Activated effector memory CD4-positive, alpha-beta T cell treated with anti-CD3 and anti-CD28 coated beads, Interleukin-2, amount 50 U/mL, for 16 hours (primary cell): ENCODE data around the gene OXTR.

ENCODE experiments used
- DNase-seq: peaks from one replicate; pipeline ENCODE4 v3.0.0-alpha.2; 2020

OXTR gene

GRCh38 chr3:8767256-8767666 lies 2.2 kb downstream of the OXTR start:
- no peak for DNase-seq

GRCh38 chr3:8766148-8766547 lies 3.3 kb downstream of the OXTR start:
- DNase-seq, result no peak

DNA sequence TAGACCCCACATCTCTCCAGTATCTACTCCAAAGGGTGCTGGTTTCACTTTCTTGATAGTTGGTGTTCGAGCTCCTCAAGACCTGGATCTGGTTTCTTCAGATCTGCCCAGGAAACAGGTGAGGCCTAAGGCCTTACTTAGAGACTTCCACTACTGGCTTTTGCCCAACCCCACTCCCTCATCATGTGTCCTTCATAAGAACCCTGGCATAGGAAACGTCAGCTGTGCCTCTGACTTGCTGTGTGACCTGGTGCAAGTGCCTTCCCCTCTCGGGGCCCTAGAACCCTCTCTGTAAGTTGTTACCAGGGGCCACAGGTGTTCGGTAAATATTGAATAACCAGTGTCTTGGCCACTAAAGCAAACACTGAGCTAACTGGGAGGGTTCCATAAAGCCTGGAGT lies 3.9 kb downstream of the OXTR start:
- DNase-seq, result no peak

- DNase-seq, result no peak
Observed at GRCh38 chr3:8764528-8764927, 4.9 kb downstream of the OXTR start.

GRCh38 chr3:8762607-8763377 lies 6.6 kb downstream of the OXTR start:
- DNase-seq, result no peak

DNA sequence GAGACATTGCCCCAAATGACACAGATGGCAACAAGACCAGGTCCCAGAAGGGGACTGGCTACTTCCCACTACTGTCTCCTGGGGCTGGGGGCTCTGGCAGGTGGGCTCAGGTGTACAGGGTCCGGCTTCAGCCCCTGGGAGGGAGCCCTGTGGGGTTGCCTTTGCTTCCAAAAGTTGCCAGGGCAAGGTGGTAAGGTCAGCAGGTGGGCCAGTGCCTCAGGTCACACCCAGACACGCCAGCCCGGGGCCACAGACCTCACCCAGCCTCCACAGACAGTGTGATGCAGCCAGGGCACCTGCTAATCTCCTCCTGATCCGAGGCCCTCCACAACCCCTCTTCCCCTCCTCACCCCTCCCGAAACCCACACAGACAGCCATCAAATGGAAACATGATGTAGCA lies 7.5 kb downstream of the OXTR start:
- no peak for DNase-seq

GRCh38 chr3:8760506-8760905 lies 8.9 kb downstream of the OXTR start:
- DNase-seq, result no peak

DNA sequence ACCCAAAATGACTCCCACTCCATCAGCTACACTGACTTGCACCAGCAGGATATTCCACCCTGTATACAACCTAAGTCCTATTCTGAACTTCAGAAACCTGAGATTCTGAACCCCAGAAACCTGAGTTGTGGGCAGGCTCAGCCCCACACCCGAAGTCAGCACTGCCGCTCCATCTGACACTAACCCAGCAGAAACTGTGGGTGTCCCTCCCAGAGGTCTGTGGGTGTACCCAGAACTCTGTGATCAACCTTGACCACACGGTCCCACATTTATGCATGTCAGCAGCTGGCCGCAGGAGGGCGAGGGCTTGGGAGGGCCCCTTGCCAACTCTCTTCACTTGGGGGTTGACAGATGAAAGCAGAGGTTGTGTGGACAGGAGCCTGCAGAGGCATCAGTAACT lies 9.3 kb downstream of the OXTR start:
- DNase-seq, result no peak

DNA sequence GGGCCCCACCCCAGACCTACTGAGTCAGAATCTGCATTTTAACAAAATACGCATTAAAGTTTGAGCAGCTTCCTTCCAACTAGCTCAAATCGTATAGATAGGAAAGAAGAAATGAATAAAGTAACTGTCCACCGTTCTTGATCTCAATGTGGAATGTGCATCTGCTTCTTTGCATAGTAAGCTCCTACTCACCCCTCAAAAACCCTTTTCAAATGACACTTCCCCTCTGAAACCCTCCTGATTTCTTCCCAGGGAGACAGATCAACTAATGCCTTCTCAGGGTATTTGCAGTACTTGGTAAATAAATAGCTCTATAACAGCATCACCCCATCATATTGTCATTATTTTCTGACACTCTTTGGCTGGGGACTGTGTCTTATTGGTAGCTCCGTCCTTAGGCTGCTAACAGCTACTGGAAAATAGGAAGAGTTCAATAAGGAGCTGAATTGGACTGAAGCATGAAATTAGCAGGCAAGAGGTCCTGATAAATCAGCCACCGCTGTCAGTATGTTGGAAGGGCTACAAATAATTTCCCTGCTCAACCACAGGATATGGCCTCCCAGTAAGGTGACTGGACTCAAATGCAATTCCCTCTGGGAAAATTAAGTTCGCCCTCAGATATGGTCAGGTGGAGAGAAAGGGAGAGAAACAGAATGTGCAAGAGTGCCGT lies 10.2 kb downstream of the OXTR start:
- DNase-seq, result no peak

DNA sequence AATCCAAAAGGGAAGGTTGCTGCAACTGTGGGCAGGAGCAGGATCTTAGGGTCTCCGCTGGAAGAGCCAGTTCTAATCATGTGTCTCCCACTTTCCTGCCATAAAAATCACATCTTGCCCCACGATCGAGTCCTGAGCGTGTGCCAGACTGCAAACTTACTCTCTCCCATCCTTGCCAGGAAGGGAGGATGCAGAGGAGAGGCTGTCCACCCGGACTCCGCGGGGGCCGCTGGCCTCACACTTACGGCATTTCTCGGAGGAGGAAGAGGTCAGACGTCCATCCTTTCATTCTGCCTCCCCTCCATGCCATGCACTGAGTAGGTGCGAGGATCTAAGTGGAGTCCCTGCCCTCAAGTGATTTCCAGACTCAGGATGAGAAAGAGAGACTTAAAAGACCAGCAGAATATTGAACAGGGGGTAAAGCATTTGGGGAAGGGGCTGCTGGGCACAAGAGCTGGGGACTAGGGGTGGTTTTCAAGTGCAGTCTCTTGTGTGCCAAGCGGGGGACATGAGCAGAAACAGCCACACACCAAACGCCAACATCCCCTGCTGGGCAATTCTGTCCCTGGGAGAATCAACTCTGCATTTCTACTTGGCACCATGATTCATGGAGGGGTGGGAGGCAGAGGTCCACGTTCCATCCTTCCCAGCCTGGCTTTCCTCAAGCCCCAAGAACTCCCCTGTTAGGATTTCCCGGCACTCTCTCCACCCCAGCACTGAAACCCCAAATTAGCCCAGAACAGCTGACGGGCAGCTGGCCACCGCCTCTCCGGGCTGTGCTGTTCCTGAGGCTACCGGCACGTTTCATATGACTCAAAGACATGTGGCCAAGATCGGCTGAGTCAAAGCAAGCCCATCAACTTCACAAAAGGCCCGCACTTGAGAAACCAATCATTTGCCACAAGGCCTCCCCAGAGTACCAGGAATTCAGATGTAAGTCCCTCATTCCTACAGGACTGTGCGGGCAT lies 11.6 kb downstream of the OXTR start:
- DNase-seq, result no peak

- no peak for DNase-seq
Observed at GRCh38 chr3:8756671-8757070, 12.7 kb downstream of the OXTR start.

DNA sequence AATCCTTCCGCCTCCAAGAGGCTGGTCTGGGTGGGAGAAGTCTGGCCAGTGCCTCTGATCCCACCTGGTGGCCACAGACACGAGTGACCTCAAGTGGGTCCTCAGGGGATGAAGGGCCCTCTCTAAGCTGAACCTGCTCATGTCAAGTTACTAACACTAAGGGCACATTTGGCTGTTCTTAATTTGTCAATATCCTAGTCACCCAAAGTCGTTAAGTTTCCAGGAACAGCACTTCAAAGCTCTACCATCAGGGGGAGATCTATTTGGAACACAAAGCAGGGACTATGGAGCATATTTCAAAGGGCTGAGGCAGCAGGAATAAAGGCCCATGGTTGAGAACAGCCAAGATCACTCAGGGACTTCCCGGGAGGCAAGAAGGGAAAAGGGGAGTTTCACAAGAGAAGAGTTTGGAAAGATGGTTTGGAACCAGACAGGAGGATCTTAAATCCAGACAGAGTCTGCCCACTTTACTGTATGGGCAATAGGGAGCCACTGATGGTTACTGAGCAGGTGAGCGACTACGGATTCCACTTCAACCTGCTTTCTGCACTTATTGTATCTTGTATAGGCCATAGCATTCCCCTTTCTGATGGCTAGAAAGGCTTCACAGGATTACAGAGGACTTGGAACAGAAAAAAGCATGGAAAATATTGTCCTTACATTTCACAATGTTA lies 13.7 kb downstream of the OXTR start:
- DNase-seq, result no peak

GRCh38 chr3:8755097-8755496 lies 14.3 kb downstream of the OXTR start:
- DNase-seq, result no peak

GRCh38 chr3:8752832-8753231 lies 16.6 kb downstream of the OXTR start:
- DNase-seq, result no peak

- peak; percentile 50 for DNase-seq
Observed at GRCh38 chr3:8749316-8749715, 20.1 kb downstream of the OXTR start.

DNA sequence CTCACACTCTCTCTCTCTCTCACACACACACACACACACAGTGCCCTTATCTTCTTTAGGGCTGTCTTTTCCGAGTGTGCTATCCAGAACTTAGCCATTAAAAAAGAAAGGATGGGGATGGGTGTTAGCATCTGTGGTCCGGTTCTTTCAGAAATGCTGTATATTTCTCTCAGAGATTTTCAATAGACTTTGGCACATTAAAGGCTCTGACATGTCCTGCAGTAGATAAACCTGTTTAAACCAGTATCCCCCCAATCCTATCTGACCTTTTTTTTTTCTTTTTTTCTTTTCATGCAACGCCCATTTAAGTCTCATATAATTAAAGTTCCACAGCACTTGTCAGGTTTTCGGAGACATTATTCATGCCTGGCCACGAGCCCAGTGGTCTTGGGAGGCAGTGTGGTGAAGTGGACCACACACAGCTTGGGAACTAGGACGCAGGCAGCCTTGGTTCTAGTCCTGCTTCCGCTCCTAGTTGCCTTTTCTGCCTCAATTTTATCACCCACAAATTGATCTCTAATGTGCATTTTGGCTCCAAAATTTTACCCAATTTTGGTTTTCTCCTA lies 22.6 kb downstream of the OXTR start:
- peak; percentile 16 for DNase-seq

- DNase-seq, result peak; percentile 19
Observed at GRCh38 chr3:8745619-8746370, 23.6 kb downstream of the OXTR start.

DNA sequence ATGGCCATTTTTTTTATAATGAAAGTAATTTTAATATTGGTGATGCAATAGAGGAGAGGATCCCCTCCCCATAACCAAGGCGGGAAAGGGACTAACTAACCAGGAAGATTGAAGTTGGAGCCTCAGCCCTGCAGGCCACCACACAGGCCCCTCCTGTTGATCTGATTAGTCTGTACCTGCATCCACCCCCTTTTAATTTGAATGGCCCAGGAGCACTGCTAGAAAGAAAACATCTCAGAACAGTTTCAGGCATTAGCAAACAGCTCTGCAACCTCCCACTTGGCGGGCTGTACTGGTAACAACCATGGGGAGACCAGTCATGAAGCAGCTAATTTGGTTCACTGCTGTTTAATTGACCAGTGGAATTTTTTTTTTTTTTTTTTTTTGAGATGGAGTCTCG lies 25.5 kb downstream of the OXTR start:
- DNase-seq, result peak; percentile 21

GRCh38 chr3:8743021-8743601 lies 26.3 kb downstream of the OXTR start:
- DNase-seq, result peak; percentile 6

DNA sequence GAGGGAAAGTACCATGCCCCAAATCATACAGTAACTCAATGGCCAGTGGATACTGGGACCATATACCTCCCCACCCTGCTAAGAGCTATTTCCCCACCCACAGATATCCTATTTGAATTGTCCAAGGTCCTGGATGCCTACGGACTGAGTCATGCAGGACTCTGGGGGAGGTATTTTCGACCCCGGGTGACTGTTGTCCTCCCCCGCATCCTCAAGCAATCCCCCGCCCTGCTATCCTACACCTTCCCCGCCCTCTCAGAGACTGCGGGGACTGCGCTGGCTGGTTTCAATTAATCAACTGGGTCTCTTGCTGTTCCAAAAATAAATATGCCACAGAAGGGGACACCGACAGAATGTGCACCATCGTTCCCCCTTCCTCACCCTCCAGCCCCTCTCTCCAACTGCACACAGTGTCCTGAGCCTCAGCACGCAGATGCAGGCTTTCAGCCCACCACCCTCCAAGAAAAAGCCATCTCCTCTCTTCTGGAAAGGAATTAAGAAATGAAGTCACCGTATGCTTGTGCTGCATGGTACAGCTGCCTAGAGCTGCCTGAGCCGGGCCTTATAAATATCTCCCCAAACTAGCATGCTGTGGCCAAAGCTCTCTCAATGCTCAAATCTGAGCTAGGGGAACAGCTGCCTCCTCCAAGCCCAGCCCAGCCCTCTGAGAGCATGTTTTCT lies 27.7 kb downstream of the OXTR start:
- peak; percentile 51 for DNase-seq
